NCI-H146 (cell line): ENCODE data around the gene TEAD4.

Experiments used
- DNase-seq: peaks from one replicate; lab custom pipeline; 2025; lab: John Stamatoyannopoulos, UW

Gene TEAD4

DNA sequence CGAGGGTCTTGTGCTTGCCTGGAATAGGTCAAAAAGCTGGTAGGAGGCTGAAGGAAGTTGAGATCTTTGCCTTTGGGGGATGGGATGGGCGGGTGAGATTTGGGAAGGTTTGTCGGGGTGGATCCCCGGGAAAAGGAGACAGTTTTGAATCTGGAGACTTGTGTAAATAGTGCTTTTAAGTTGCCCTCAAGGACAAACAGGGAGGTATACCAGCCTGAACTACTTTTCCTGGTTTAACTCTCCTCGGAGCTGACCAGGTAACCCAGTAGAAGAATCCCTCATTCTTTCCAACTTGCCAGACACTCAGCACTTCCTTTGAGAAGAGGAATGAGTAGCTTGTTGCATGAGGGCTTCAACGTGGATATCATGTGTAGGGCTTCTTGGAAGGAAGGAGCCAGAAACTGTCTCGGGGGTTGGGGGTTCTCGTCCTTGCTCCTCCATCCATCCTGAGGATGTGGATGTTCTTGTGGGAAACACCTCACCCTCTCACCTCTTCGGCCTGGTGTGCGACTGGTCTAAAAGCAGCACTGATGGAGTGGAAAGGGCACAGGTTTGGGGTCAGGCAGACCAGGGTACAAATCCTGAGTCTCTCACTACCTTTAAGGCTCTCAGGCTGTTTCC is 1.9 kb downstream of the TEAD4 start:
- DNase-seq: no peak

DNA sequence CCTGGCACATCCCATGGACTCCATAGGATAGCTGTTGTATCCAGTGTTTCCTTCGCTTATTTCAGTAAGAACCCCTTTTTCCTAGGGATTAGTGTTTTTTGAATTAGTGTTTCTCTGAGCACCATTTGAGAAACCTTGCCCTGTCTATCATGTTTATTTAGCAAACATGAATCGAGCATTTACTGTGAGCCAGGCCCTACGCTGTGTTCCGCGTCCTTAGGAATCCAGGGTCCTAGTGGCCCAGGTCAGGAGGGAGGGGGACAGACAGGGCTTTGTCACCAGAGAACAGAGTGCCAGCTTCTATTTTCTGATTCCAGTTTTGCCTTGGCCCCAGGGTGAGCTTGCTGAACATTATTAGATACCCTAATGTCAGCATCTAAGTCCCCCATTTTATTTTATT is 2.5 kb downstream of the TEAD4 start:
- no peak for DNase-seq

- DNase-seq: peak; percentile 16
Observed at GRCh38 chr12:2963154-2963759, 4.1 kb downstream of the TEAD4 start.

- DNase-seq: no peak
Observed at GRCh38 chr12:2963760-2964292, 4.6 kb downstream of the TEAD4 start.

DNA sequence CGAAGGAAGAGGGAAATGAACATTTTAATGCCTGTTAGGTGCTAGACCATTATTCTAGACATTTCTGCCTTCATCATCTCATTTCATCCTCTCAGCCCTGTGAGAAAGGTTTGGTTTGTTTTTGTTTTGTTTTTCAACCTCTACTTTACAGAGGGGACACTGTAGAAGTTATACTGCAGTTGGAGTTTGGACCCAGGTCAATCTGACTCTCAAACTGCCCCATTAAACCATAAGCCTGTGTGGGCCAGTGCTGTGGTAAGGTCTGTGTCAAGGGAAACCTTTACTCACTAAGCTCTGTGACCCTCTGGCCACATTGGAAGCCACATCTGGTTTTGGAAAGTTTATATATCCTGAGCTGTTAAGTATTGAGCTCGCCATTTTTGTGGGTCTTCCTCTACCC is 8.5 kb downstream of the TEAD4 start:
- no peak for DNase-seq

DNA sequence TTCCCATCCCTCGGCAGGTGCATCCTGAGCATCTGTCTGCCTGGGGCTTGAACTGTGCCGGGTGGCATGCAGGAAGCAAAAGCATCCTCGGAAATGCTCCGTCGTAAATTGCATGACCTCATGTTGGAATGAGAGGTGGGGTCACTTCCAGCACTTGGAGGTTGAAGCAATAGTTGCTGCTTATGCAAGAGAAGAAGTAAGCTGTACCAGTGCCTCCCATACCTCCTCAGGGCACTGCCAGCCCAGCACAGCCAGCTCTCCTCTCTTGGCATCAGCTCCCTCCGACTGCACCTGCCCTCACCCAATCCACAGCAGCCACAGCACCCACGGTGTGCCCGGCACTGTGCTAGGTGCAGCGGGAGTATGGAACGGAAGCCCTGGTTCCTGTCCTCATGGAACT is 11.5 kb downstream of the TEAD4 start:
- no peak for DNase-seq

- no peak for DNase-seq
Observed at GRCh38 chr12:2973566-2973965, 14.4 kb downstream of the TEAD4 start.

GRCh38 chr12:2974560-2974971 is 15.4 kb downstream of the TEAD4 start:
- no peak for DNase-seq

DNA sequence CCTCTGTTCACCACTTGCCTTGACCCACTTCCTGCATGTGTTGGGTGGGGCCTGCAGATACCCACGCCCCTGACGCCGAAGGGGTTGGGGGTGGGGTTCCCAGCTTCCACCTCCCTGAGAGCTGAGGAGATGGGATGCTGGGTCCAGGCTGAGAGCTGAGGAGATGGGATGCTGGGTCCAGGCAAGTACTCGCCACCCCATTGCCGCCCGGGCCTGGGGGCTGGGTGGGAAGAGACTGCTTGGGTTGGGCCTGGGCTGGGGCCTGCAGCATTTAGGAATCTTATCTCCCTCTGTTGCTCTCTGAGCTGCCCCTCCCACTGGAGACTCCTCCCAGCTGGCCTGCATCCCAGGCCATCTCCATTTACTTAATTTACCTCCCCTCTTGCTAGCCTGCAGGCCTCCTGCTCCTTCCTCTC is 17.4 kb downstream of the TEAD4 start:
- DNase-seq: no peak

DNA sequence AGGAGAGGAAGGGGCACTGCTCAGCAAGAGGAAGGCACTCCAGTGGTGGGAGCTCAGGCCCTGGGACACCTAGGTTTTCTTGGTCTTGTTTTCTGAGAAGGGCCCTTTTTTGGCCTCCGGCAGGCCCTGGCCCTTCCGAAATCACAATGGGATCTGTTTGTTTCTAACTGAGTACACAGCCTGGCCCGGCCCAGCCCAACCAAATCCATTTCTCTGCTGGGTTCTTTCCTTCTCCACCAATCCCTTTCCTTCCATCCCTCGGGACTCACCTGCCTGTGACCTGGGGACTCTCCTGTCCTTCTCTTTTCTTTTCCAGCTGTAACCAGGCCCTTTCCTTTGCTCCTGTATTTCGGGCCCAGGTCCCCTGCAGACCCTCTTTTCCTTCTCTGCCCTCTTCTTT is 18.6 kb downstream of the TEAD4 start:
- DNase-seq: no peak

GRCh38 chr12:2979806-2980205 is 20.6 kb downstream of the TEAD4 start:
- DNase-seq: no peak

- DNase-seq: no peak
Observed at GRCh38 chr12:2980630-2981029, 21.4 kb downstream of the TEAD4 start.

DNA sequence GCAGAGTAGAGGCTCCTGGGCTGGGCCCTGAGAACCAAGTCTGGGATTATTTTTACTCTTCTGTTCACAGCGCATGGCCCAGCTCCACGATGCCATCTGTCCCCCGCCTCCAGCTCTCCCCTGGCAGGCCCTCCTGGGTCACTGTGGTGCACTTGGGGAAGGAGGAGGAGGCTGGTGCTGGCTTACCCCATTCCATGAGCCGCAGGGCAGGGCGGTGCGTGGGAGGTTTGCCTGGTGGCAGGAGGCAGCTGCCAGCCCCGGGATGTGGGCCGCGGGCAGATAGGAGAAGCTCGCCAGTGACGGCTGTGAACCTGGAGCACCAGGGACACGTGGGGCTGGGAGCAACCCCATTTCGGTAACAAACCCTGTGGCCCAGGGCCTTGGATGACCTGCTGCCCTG is 23.2 kb downstream of the TEAD4 start:
- no peak for DNase-seq

DNA sequence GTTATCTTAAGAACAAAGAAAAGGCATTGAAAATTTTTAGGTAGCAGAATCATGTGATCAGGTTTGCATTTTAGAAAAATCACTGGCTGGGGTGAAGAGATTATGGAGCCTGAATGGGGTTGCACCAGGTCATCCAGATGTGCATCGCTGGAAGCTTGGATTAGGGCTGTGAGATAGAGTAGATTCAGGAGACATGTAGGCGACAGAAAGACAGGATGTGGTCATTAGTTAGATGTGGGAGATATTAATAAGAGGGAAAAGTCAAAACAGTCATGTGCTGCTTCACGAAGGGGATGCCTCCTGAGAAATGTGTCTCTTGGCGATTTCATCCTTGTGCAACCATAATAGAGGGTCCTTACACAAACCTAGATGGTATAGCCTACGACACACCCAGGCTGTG is 25.1 kb downstream of the TEAD4 start:
- no peak for DNase-seq

- DNase-seq: no peak
Observed at GRCh38 chr12:2984698-2985097, 25.5 kb downstream of the TEAD4 start.

DNA sequence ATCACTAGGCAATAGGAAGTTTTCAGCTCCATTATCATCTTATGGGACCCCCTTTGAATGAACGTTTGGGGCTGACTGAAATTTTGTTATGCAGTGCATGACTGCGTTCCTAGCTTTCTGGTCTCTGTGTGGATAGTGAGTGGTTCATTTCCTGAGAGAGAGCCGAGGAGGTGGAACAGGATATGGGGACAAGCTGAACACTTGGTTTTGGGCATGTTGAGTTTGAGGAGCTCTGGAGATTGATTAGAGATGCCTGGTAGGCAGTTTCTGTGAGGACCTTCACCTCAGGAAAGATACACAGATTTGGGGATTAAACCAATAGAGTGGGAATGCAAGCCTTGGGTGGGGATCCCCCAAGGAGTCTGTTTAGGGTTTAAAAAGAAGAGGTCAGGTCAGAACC is 27.7 kb downstream of the TEAD4 start:
- DNase-seq: no peak

- DNase-seq: no peak
Observed at GRCh38 chr12:2988494-2988893, 29.3 kb downstream of the TEAD4 start.

- DNase-seq: no peak
Observed at GRCh38 chr12:2992724-2993123, 33.5 kb downstream of the TEAD4 start.

DNA sequence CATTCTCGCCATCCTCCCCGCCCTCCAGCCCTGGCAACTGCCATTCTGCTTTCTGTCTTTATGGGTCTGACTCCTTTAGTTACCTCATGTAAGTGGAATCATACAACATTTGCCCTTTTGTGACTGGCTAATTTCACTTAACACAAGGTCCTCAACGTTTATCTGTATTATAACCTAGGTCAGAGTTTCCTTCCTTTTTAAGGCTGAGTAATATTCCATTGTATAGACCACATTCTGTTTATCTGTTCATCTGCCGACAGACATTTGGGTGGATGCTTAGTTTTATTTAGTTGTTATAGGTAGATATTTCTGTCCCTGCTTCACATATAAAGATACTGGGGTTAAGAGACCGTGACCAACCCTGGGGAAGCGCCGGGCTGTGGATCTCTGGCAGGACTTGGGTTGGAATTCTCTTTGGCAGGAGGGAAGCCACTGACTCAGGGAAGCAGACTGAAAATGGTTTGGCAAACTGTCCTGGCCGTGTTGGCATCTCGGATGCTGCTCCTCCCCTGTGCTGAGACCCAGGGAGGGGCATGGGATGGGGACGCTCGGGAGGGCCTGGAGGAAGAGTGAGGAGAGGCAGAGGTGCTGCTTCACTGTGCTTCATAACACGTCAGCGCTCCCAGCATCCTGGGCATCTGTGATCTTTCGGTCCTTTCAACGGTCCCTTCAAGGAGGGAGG is 38.9 kb downstream of the TEAD4 start:
- no peak for DNase-seq

DNA sequence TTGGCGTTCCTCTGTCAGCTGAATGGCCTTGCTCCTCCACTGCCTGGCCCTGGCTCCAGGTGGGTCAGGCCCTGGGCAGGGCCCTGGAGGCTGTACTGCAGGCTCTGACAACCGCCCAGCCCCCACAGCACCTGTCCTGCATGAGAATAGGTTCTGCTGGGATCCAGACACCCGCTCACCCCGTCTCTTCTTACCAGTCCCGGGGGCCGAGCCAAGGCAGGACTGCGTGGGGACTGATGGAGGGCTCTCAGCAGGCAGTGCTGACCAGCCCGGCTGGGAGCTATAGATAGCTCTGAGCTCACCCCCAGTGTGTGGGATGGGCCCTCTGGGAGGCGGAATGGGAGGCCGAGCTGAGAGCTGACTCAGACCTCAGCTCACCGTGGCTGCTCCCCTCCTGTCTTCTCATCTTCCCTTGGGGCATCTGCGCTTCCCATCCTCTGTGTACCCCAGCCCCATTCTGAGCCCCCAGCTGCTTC is 39.6 kb downstream of the TEAD4 start:
- no peak for DNase-seq

DNA sequence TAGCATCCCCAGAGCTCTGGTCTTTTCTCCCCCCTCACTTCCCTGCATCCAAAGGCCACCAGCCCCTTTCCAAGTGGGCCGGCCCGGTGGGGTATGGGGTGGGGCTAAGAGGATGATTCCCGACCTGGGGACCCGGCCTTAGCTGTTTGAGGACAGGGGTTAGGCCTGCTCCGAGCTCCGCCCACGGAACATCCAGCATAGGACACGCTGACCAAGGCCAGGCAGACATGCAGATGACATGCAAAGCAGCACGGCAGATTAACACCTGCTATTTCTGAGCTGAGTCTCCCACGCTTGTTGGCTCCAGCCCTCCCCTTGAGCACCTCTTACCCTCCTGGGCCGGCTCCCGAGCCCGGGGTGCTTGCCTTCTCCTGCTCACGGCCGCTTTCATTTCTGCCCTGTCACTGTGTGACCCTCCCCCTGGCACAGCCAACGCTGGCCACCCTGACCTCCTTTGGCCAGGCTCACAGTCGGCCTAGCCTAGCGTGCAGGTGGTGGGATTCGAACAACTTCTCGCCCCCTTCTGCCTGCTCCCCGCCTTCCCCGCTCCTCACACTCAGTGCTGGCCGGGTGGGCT is 40.2 kb downstream of the TEAD4 start:
- DNase-seq: no peak

- DNase-seq: no peak
Observed at GRCh38 chr12:3000548-3001275, 41.5 kb downstream of the TEAD4 start.
